NOMO-1 (cell line): ENCODE results near the gene HMHB1.

Experiments used
- DNase-seq, 2 experiments: peaks; one replicate each; lab custom pipeline; 2025; ENCODE audit not compliant: unreplicated experiment in 2 of 2; lab: John Stamatoyannopoulos, UW

HMHB1 gene

DNA sequence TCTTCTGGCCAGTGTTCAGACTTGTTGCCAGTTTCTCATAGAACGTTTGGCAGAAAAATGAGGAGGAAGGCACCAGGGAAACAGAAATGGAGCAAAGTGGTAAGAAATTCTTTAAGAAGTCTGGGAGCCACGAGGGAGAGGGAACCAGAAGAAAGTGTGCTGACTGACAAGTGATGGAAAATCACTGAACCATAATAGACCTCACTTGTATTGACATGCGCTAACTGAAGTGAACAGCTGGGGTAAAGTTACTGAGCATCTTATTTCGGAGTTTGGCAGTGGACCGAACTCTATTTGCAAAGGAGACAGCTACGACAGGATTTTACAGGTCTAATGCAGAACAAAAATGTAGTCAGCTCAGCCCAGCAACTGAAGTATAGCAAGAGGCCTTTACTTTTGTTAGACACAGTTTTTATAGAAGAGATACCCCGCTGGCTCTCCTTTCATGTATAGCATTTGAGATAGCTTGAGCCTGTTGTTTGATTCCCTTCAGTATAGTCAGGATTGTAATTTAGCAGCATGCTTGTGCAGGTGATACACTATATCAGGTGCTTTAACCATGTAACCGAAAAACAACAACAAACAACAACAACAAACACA lies 53.6 kb downstream of the HMHB1 start:
- no peak for DNase-seq
